D721Med (cell line): ENCODE measurements around the gene BTBD10.

Experiments used
- DNase-seq: peaks from one replicate; pipeline ENCODE4 v3.0.0; 2011; ENCODE audit warnings: low spot score; ENCODE audit not compliant: insufficient read length
- FAIRE-seq: peaks from 2 replicates; lab custom pipeline; 2011; peaks lifted over from hg19 to GRCh38; lab: Jason Lieb, UNC
- TF ChIP-seq, protein P1 (sequence below): IDR thresholded peaks from 2 replicates; pipeline ENCODE4 v1.5.1; 2012; ENCODE audit warnings: mild to moderate bottlenecking, control low read depth; ENCODE audit not compliant: insufficient read depth; ENCODE audit errors: missing control alignments

The BTBD10 gene

DNA sequence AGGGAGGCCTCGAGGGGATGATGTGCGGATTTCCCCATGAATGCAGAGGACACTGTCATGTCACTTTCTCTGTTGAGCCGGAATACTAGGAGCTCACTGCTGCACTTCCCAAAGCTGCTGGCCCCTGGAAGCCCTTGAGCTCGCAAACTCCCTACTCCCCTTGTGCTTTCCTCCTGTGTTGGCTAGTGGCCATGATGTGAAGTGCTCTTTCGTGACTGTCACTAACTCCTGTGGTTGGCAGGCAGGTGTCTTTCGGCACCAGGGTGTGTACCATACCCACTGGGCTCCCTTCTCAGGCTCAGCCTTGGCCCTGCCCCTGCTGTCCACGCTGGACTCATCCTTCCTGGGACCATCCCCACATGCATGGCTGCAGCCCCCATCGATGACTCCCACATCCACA lies 86.2 kb downstream of the BTBD10 start:
- TF ChIP-seq, protein P1, sequence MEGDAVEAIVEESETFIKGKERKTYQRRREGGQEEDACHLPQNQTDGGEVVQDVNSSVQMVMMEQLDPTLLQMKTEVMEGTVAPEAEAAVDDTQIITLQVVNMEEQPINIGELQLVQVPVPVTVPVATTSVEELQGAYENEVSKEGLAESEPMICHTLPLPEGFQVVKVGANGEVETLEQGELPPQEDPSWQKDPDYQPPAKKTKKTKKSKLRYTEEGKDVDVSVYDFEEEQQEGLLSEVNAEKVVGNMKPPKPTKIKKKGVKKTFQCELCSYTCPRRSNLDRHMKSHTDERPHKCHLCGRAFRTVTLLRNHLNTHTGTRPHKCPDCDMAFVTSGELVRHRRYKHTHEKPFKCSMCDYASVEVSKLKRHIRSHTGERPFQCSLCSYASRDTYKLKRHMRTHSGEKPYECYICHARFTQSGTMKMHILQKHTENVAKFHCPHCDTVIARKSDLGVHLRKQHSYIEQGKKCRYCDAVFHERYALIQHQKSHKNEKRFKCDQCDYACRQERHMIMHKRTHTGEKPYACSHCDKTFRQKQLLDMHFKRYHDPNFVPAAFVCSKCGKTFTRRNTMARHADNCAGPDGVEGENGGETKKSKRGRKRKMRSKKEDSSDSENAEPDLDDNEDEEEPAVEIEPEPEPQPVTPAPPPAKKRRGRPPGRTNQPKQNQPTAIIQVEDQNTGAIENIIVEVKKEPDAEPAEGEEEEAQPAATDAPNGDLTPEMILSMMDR = no peak
- FAIRE-seq (no peak), DNase-seq (no peak)

DNA sequence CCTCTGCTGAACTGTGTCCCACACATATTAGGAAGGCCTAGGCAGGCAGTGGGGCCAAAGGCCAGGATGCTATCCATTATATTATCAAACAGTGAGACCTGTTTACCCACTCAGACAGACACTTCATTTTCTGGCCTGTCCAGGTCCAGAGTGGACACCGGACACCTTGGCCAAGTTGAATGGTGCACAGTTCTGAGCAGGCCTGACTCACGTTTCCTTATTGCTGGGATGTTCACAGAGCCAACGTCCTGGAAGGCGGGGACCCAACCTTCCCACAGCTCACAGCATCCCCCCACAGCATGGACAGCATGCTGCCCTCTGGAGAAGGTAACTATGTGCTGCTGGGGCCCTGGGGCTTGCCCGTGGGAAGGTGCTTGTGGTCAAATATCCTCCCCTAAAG lies 86.6 kb downstream of the BTBD10 start:
- FAIRE-seq (no peak), DNase-seq (no peak)
- TF ChIP-seq, protein P1 = no peak

DNA sequence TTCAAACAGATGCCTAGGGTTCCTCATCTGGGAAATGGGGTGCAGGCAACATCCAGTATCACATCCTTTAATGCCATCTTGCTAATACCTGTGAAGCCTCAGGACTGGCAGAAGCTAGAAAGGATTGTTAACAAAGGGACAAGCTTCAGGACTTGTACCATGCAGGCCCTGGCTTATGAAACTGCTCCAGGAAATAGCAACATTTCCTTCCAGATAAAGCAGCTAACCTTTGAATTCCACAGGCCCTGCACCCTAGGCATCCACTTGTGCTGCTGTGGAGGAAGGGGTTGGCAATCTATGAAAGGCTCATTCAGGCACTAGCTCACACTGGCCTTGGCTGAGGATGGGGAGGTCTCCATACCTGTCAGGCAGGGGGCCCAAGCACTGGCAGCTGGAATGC lies 87.2 kb downstream of the BTBD10 start:
- TF ChIP-seq, protein P1 = no peak
- DNase-seq (no peak), FAIRE-seq (no peak)

DNA sequence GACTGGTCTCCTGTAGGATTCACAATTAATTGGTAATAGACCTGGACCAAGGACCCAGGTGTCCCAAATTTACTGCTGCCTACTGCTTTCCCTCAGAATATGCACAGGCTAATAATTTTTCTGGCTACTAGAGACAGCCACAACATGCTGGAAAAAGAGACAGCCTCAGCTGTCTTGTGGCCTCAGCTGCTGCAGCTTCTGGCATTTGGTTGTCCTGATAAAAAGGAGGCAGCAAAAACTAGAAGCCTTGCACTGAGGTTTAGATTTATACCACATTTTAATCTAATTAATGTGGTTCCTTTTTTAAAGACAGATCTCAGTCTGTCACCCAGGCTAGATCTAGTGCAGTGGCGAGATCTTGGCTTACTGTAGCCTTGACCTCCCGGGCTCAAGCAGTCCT lies 89.8 kb downstream of the BTBD10 start:
- DNase-seq = no peak
- FAIRE-seq = no peak
- TF ChIP-seq, protein P1 = no peak

DNA sequence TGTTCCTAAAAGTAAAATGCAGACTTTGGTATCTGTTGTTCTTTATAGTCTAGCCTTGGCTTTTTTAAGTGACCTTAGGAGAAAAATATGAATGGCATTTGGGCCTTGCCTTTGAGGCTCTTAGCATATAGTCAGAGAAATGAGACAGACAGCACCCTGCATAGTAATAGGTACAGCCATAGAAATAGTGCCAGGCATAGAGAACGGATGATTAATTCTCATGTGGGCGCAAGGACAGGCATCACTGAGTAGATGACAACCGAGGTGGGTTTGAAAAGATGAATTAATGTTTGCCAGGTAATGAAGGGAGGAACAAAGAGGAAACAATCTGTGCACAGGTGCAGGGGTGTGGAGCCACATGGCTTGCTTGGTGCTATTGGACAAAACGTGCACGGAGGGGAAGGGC lies 95.0 kb downstream of the BTBD10 start:
- DNase-seq (no peak), FAIRE-seq (no peak)
- TF ChIP-seq, protein P1 = no peak

DNA sequence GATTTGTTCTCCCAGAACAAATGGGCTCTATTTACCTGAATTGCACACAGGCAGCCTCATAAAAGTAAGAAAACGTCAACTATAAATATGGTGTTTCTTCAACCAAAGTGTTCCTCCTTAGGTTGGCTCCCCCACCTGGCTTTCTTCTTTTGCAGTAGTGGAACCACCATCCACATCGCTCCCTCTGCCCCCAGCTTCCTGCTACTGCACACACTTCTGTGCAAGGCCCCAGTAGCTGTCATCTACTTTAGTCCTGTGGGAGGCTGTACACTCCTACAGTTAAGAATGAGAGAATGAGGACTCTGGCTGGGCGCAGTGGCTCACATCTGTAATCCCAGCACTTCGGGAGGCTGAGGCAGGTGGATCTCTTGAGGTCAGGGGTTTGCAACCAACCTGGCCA lies 95.9 kb downstream of the BTBD10 start:
- FAIRE-seq (no peak), DNase-seq (no peak)
- TF ChIP-seq, protein P1 = no peak

DNA sequence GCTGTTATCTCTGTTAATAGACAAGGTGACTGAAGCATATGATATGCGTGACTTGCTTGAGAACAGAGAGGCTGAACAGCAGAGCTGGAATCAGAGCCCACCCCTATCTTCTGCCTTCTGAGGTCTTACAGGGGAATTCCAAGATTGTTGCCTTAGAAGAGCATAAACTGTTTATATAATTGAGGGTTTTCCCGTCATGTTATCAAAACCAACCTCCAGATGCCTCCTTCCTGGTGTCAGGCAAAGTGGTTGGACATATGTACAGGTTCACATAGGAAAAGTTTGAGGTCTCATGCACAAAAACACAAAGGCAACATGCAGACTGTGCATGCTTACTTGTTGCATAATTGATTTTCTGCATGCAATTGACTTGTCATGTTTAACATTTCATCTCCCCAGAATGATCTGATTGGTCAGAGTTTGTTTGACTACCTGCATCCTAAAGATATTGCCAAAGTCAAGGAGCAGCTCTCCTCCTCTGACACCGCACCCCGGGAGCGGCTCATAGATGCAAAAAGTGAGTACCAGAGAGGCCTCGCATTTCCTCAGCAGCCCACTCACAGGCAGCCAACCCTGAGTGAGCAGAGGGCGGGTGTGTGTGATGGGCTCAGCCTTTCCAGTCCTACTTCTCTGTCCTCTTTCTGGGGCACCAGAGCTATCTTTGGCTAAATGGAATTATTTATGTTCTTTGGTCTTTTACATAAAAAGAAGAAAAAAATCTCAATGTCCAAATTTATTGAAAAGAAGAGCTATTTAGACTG lies 96.6 kb downstream of the BTBD10 start:
- TF ChIP-seq, protein P1 = no peak
- FAIRE-seq (no peak), DNase-seq (no peak)
